Liver (tissue), 3 donors: ENCODE results near the gene LILRB2.

Experiments
- EGR1 ChIP-seq, 2 donors: IDR thresholded peaks; 2 replicates each; pipeline ENCODE4 v1.6.1; 2016 to 2018; ENCODE audit warnings: antibody characterized with exemption in 2 of 2, low read depth in 2 of 2
- GABPA ChIP-seq, 2 donors: IDR thresholded peaks in 1 of 2; conservative IDR thresholded peaks in 1 of 2; 2 replicates each; pipeline ENCODE4 v1.6.1; 2016; ENCODE audit warnings: antibody characterized with exemption in 2 of 2, mild to moderate bottlenecking in 1 of 2, moderate library complexity in 1 of 2
- TAF1 ChIP-seq: conservative IDR thresholded peaks from 2 replicates; pipeline ENCODE4 v1.6.1; 2016; ENCODE audit warnings: antibody characterized with exemption, mild to moderate bottlenecking
- YY1 ChIP-seq: IDR thresholded peaks from 2 replicates; pipeline ENCODE4 v1.6.1; 2016; ENCODE audit warnings: antibody characterized with exemption, mild to moderate bottlenecking
- TF ChIP-seq, protein P1 (sequence below): IDR thresholded peaks from 2 replicates; pipeline ENCODE4 v1.6.1; 2016; ENCODE audit warnings: antibody characterized with exemption
- TF ChIP-seq, protein P2 (sequence below): fragments of 150-350 bp; IDR thresholded peaks from 2 replicates; pipeline ENCODE4 v1.5.1; 2017; ENCODE audit warnings: improper control_type of control experiment, low read depth, low read length; ENCODE audit not compliant: missing input control
- TF ChIP-seq, protein P3 (sequence below): IDR thresholded peaks from 2 replicates; pipeline ENCODE4 v1.6.1; 2016; ENCODE audit warnings: antibody characterized with exemption
- donor health status: healthy.
- donor health status: healthy.

DNA sequence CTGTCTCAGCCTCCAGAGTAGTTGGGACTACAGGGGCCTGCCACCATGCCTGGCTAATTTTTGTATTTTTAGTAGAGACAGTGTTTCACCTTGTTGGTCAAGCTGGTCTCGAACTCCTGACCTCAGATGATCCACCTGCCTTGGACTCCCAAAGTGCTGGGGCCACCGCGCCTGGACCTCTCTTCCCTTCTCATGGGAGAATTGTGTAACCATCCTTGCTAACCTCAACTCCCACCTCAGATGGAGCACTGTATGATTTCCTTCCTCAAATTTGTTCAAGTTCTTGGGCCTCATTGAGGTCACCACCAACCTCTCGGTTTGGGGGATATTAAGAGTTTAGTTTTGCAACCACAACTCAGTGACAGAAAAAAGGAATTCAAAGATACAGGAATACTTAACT is 21.3 kb upstream of the LILRB2 start:
- TF ChIP-seq YY1 (no peak), TAF1 (no peak), EGR1 (IDR thresholded peaks at IDR 0.05; ENCODE audit: low read depth in 2 of 2) (no peak), GABPA (IDR thresholded peaks at IDR 0.05 in 1 of 2, conservative IDR thresholded peaks at IDR 0.05 in 1 of 2) (no peak)
- TF ChIP-seq, protein P1, sequence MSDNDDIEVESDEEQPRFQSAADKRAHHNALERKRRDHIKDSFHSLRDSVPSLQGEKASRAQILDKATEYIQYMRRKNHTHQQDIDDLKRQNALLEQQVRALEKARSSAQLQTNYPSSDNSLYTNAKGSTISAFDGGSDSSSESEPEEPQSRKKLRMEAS, result no peak
- TF ChIP-seq, protein P2, sequence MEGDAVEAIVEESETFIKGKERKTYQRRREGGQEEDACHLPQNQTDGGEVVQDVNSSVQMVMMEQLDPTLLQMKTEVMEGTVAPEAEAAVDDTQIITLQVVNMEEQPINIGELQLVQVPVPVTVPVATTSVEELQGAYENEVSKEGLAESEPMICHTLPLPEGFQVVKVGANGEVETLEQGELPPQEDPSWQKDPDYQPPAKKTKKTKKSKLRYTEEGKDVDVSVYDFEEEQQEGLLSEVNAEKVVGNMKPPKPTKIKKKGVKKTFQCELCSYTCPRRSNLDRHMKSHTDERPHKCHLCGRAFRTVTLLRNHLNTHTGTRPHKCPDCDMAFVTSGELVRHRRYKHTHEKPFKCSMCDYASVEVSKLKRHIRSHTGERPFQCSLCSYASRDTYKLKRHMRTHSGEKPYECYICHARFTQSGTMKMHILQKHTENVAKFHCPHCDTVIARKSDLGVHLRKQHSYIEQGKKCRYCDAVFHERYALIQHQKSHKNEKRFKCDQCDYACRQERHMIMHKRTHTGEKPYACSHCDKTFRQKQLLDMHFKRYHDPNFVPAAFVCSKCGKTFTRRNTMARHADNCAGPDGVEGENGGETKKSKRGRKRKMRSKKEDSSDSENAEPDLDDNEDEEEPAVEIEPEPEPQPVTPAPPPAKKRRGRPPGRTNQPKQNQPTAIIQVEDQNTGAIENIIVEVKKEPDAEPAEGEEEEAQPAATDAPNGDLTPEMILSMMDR, result no peak
- TF ChIP-seq, protein P3, sequence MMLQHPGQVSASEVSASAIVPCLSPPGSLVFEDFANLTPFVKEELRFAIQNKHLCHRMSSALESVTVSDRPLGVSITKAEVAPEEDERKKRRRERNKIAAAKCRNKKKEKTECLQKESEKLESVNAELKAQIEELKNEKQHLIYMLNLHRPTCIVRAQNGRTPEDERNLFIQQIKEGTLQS, result no peak
